Measurements from ENCODE around the gene GRK4.

DNA sequence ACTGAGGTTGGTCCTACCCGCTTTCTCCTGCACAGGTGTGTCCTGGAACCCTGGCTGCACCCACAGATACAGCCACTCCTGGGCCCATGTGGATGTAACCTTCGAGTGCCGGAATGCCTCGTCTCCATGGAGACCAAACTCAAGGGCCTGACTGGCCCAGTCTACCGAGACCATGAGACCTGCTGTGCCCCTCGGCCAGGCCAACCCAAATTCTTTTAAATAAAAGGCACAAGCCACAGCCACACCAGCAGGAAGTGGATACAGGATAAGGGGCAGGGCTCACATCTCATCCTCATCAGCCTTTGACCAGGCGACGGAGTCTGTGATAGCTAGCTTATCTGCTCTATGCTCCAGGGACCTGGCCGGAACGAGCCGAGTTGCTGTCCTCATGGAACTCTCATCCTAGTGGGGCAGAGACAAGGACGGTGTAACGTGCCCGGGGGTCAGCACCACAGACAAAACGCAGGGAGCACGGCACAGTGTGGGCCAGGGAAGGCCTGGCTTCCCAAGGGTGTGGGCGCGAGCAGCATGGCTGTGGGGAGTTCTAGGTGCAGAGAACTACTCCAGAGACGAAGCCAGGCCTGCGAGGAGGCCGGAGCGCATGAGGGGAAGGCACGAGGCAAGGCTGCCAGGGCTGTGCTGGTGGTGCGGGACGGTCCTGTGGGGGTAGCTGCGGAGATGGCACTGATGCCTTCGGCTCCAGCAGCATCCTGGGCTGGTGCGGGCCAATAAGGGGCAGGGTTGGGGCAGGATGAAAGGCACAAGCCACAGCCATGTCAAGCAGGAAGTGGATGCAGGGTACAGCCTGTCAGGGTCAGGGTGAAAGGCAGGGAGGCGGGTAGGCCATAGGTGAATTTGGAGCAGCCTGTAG is 22.9 kb upstream of the GRK4 start:
- TF ChIP-seq, protein P1, sequence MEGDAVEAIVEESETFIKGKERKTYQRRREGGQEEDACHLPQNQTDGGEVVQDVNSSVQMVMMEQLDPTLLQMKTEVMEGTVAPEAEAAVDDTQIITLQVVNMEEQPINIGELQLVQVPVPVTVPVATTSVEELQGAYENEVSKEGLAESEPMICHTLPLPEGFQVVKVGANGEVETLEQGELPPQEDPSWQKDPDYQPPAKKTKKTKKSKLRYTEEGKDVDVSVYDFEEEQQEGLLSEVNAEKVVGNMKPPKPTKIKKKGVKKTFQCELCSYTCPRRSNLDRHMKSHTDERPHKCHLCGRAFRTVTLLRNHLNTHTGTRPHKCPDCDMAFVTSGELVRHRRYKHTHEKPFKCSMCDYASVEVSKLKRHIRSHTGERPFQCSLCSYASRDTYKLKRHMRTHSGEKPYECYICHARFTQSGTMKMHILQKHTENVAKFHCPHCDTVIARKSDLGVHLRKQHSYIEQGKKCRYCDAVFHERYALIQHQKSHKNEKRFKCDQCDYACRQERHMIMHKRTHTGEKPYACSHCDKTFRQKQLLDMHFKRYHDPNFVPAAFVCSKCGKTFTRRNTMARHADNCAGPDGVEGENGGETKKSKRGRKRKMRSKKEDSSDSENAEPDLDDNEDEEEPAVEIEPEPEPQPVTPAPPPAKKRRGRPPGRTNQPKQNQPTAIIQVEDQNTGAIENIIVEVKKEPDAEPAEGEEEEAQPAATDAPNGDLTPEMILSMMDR (IDR thresholded peaks at IDR 0.05) = no peak
- TF ChIP-seq ZFX (IDR thresholded peaks at IDR 0.05; ENCODE audit: borderline replicate concordance) = no peak

All from 22Rv1 (cell line).